ENCODE measurements around the gene TYW5. TPM values are rescaled to one million over a fixed set of nuclear protein-coding genes. Genes with fewer than 3 reads are reported as not detected.
"Not testable (repeated sequence)": the region's sequence is repeated elsewhere in the genome, so short reads cannot be mapped to it uniquely, and the experiment has no call there.

Gene TYW5
- total RNA-seq, 1 donor from 2014 or later = 7.6 TPM

DNA sequence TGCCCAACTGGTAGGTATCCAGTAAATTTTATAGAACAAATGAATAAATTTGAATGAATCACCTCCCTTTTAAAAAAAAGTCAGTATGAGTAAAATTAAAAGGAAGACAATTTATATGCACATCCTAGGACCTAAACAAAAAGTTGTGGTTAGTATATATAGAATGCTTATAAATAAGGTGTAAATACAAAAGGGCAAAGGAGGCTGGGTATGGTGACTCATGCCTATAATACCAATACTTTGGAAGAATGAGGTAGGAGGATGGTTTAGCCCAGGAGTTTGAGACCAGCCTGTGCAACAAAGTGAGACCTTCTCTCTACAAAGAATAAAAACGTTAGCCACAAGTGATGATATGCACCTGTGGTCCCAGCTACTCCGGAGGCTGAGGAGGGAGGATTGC is 31.4 kb downstream of the TYW5 start:
- DNase-seq (ENCODE audit: extremely low read depth, low read depth, low spot score) = no peak

DNA sequence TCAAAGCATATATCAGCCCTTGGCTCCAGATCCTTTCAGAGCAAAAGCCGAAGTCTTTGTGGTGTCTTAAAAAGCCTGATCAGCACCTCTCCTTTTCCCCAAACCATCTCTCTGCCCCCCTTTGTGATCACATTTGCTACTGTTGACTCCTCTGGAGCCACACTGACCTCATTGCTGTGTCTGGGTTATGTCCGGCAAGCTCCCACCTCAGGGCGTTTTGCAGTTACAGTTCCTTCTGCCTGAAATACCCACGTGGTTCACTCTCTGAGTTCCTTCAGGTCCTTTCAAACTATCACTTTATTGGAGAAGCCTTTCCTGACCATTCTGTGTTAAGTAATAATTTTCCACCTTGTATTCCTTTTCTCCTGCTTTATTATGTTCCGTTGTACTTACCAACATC is 32.4 kb downstream of the TYW5 start:
- DNase-seq (ENCODE audit: extremely low read depth, low read depth, low spot score) = no peak

DNA sequence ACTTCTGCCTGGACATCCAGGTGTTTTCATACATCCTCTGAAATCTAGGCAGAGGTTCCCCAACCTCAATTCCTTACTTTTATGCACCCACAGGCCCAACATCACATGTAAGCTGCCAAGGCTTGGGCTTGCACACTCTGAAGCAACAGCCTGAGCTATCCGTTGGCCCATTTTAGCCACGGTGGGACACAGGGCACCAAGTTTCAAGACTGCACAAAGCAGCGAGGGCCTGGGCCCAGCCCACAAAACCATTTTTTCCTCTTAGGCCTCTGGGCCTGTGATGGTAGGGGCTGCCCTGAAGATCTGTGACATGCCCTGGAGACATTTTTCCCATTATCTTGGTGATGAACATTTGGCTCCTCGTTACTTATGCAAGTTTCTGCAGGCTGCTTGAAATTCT is 38.3 kb downstream of the TYW5 start:
- no peak for DNase-seq (ENCODE audit: extremely low read depth, low read depth, low spot score)

DNA sequence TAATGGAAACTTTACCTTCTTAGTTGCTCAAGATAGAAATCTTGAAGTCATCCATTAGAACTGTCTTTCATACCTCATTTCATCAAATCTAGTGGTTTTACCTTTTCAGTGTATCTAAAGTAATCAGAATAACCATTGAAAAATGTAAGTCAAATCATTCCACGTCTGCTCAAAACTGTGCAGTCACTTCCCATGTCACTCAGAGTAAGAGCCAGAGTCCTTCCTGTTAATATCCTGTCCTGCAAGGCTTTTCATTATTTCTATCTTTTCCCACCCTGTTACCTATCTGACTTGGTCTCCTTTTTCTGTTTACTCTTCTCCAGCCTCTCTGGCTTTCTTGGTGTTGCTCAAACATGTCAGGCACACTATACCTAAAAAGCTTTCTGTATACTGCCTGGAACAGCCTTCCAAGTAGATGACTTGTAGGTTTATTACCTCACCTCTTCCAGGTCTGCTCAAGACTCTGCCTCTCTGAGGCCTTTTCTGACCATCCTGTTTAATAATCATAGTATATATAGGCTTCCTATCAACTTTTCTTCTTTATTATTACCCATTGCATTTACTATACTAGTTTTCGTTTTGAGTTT is 40.8 kb downstream of the TYW5 start:
- DNase-seq (ENCODE audit: extremely low read depth, low read depth, low spot score) = no peak

DNA sequence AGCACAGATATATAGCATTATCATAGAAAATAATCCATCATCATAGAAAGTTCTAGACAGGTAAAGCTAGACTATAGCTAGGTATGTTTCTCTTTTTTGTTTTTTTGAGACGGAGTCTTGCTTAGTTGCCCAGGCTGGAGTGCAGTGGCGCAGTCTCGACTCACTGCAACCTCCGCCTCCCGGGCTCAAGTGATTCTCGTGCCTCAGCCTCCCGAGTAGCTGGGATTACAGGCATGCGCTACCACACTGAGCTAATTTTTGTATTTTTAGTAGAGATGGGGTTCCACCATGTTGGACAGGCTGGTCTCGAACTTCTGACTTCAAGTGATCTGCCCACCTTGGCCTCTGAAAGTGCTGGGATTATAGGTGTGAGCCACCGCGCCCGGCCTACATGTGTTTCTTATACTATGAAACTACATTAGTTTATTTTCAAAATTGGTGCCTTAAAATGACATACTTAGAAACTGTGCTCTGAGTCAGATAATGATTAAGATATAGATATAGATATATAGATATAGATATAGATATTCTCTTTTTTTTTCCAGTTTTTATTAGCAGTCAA is 42.7 kb downstream of the TYW5 start:
- not testable (repeated sequence) for DNase-seq (ENCODE audit: extremely low read depth, low read depth, low spot score)

DNA sequence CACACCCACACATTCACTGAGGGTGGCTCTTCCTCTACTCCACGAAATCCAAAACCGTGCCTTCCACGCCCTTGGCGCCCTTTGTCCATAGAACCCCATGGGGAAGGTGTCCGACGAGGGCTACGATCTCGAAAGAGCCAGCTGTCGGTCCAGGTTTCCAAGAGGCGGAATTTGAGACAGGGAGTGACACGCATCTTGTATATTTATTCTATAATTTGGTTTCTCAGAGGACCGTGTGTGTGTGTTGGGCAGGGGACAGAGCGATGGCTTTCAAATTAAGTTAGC is 43.5 kb downstream of the TYW5 start:
- no peak for DNase-seq (ENCODE audit: extremely low read depth, low read depth, low spot score)

DNA sequence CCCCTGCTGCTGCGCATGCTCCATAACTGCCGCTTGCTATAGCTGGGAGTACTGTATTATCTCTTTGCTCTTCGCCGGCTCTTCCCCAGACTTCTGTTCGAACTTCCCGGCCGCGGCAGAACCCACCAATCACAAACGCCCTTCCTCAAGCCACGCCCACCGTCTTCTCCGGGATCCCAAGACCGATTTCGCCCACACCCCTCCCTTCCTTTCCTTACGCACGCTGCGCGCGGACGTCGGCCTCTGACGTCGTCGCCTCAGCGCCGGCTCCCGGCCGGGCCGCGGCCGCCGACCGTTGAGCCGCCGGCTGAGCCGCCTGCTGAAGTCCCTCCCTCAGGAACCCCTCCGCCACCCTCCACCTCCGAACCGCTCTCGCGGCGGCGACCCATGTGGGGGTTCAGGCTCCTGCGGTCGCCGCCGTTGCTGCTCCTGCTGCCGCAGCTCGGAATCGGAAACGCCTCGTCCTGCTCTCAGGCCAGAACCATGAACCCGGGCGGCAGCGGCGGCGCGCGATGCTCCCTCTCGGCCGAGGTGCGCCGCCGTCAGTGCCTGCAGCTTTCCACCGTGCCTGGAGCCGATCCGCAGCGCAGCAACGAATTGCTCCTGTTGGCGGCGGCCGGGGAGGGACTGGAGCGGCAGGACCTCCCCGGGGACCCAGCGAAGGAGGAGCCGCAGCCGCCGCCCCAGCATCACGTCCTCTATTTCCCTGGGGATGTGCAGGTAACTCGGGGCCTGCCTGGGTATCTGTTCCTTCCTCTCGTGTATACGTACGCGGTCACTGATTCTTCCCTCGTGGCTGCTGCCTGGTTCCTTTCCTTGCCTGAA is 44.0 kb downstream of the TYW5 start, which contains the start of gene C2orf69:
C2orf69 (plus strand) TSS at position 242 of the 825 bp plus-strand sequence; CDS start at position 388, 146 bp downstream.
- peak; percentile 83 for DNase-seq (ENCODE audit: extremely low read depth, low read depth, low spot score)

DNA sequence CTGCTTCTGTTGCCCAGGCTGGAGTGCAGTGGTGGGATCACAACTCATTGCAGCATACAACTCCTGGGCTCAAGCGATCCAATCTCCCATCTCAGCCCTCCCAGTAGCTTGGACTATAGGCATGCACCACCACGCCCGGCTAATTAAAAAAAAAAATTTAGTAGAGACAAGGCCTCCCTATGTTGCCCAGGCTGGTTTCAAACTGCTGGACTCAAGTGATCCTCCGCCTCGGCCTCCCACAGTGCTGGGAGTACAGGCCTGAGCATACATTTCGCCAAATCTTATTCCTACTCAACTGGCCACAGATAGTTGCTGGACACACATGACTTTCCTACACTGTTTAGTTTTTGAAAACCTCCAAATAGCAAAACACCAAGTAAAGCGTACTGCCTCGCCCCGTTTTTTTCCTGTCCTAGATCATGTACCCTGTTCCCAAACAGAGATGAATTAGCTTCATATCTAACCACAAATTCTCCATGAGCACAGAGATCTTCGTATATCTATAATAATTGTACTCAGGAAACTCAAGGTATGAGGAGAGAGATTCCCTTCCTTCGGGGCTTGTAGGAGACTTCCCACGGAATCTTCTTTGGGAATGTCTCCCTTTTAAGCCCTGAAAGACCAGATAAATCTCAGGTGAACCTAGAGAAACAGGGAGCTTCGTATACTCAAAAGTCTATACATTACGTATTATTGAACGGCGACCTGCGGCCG is 44.8 kb downstream of the TYW5 start:
- no peak for DNase-seq (ENCODE audit: extremely low read depth, low read depth, low spot score)

DNA sequence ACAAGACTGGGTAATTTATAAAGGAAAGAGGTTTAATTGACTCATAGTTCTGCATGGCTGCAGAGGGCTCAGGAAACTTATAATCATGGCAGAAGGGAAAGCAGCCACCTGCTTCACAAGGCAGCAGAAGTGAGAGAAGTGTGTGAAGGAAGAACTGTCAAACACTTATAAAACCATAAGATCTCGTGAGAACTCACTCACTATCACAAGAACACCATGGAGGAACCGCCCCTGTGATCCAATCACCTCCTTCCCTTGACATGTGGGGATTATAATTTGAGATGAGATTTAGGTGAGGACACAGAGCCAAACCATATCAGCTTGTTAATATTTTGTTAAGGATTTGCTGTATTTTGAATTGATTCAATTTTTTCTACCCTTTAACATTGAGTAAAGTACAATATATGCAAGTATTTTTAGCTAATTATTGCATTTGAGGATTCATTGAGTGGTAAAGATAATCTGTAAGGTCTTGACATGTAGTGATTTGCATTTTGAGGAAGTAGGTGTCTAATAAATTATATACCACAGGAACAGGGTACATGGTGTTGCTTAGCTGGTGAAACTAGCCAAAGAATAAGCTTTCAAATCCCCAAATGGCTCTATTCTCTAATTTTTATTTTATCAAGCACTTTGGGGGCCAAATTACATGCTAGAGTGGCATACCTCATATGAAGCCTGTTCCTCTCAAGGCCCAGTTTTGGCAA is 48.1 kb downstream of the TYW5 start:
- no peak for DNase-seq (ENCODE audit: extremely low read depth, low read depth, low spot score)

DNA sequence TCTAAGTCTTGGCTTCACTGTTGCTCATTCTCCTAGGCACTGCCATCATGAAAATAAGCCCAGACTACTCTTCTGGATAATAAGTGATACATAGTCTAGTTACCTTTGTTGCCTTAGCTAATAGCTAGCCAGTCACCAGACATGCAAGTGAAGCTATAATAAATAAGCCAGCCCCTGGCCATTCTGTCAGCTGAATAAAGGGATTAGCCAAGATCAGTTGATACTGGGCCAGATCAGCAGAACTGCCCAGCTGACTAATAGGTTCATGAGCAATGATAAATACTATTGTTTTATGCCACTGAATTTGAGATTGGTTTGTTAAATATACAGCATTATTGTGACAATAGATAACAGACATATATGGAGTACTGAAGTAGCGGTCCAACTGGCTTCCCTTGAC is 52.2 kb downstream of the TYW5 start:
- no peak for DNase-seq (ENCODE audit: extremely low read depth, low read depth, low spot score)

DNA sequence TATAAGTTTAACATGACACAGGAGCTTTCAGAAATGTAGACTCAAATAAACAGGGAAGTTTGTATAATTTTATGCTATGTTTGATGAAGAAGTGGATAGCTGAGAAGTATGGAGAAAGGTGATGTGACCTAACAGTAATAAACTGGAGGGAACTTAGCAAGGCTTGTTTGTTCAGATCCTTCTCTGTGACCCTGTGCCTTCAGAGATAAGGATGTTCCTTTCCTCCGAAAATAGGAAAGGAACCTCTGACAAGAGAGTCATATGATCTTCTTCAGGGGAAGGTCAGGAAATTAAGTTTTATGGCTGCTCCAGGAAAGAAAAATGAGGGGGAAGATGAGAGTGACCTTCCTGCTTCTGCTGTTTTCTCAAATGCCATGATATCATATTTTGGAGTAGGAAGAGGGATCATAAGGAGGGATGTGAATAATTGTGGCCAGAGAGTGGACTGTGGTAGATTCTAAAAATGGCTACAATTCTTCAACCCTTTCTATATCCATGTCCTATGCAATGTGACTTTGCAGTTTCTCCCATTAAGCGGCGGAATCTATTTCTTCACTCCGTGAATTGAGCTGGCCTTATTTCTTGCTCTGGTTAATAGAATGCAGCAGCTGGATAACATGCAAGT is 52.7 kb downstream of the TYW5 start:
- no peak for DNase-seq (ENCODE audit: extremely low read depth, low read depth, low spot score)

DNA sequence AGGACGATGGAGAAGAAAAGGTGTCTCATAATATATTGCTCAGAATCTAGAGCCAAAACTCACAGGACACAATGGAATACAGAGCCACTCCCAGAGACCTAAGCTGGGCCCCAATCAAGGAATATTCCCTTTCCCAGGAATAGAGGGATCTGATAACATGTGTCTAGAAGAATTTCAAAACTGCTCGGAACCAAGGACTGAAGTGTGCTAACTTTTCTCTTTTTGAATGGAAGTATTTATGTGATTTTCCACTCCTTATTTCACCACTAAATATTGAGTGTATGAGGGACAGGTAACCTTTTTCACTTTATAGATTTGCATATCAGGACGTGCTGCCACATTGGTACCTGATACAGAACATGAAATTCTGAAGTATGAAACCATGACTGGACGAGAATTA is 53.3 kb downstream of the TYW5 start:
- DNase-seq (ENCODE audit: extremely low read depth, low read depth, low spot score) = no peak

DNA sequence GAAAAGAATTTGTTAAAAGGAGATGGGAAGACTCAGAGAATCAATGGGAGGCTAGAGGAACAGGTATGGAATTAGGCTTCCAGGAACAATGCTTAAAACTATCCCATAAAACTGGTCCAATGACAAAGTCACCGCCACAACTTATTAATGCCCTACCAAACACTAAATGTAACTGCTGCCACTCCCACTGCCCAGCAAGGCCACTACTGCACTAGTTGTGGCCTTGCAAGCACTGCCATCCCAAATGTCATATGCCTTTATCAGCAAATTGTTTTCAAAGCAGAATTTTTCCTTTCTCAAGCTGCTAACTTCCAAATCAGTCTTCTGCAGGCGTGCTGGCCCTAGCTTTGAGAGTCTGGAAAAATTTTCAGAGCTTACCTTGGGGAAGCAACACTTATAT is 58.7 kb downstream of the TYW5 start:
- DNase-seq (ENCODE audit: extremely low read depth, low read depth, low spot score) = no peak

DNA sequence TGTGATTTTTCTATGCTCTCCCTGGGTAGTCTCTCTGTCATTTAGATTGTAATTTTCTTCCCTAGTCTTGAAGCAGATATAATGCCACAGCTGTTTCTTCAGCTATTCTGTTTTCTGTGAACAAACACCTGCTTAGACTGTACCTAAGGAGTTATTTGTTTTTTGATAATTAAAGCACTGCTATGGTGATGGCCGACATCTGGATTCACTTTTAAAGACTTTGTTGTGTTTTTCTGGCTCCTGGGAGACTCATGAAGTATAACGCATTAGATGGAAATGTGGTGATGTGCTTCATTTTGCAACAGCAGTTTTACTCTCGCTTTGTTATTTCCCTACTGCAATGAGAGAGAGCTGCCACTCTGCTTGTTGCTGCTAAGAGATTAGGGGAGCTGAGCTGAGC is 59.9 kb downstream of the TYW5 start:
- no peak for DNase-seq (ENCODE audit: extremely low read depth, low read depth, low spot score)

DNA sequence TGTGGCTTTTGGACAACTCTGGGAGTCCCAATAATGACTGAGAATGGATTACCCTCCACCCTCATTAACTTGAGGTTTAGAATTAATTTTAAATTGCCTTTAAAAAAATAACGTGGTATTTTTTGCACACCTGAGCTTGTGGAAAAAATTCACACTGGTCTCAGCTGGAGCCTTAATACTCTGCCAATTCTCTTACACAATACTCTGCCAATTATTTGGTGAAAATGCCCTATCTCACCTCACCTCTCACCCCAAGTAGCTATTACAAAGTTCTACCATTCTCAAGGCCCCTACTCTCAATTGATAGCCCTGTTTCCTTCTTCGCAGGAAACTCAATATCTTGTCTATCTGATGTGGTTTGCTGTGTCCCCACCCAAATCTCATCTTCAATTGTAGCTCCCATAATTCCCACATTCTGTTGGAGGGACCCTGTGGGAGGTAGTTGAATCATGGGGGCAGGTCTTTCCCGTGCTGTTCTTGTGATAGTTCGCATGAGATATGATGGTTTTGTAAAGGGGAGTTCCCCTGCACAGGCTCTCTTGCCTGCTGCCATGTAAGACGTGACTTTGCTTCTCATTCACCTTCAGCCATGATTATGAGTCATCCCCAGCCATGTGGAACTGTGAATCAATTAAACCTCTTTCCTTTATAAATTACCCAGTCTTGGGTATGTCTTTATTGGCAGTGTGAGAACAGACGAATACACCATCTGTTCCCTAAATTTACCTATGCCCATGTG is 71.6 kb downstream of the TYW5 start:
- DNase-seq (ENCODE audit: extremely low read depth, low read depth, low spot score) = no peak

DNA sequence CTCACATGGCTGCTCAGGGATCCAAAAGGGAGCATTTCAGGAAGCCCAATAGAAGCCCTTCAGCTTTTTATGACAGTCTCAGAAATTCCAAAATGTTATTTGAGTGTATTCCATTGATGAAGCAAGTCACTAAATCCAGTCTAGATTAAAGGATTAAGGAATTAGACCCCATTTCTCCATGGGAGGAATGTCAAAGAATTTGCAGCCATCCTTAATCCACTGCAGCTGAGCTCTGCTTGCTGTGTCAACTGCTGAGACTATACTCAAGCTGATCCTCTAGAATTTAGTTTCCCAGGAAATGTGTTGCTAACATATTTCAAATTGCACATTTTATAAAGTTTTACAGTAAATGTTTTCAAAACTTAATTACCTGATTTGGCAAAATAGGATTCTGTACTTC is 72.6 kb downstream of the TYW5 start:
- no peak for DNase-seq (ENCODE audit: extremely low read depth, low read depth, low spot score)
